Neural progenitor cell (in vitro differentiated cells): Measurements from ENCODE around the gene TKT. TPM values are rescaled to one million over a fixed set of nuclear protein-coding genes. Genes with fewer than 3 reads are reported as not detected.
A peak's percentile ranks its signal among the peaks of the same experiment; 100 is the strongest.

ENCODE experiments used
- DNase-seq: peaks from one replicate; pipeline ENCODE4 v3.0.0-alpha.2; 2016; ENCODE audit warnings: low spot score
- H2AFZ ChIP-seq: fragments of 200-600 bp; sonication (generic); replicated peaks from 2 replicates; pipeline ENCODE4 v1.6.1; 2016; ENCODE audit warnings: antibody characterized with exemption
- H3F3A ChIP-seq: fragments of 200-600 bp; sonication (generic); 2 replicates; pipeline ENCODE4 v1.6.1; 2016; ENCODE audit warnings: antibody characterized with exemption, low read depth
- H3K27ac ChIP-seq: fragments of 200-600 bp; sonication (generic); 2 replicates; pipeline ENCODE4 v1.5.1; 2016; ENCODE audit warnings: mild to moderate bottlenecking
- H3K27me3 ChIP-seq: fragments of 200-600 bp; sonication (generic); 2 replicates; pipeline ENCODE4 v1.6.1; 2016; ENCODE audit warnings: mild to moderate bottlenecking, moderate library complexity
- H3K36me3 ChIP-seq: fragments of 200-600 bp; sonication (generic); 2 replicates; pipeline ENCODE4 v1.5.1; 2016
- H3K4me1 ChIP-seq: fragments of 200-600 bp; sonication (generic); 2 replicates; pipeline ENCODE4 v1.6.1; 2016; ENCODE audit warnings: mixed run types
- H3K4me2 ChIP-seq: fragments of 200-600 bp; sonication (generic); 2 replicates; pipeline ENCODE4 v1.6.1; 2016
- H3K4me3 ChIP-seq: fragments of 200-600 bp; sonication (generic); 2 replicates; pipeline ENCODE4 v1.5.1; 2016
- H3K79me2 ChIP-seq: fragments of 200-600 bp; sonication (generic); 2 replicates; pipeline ENCODE4 v1.6.1; 2016; ENCODE audit warnings: low read depth
- H3K9ac ChIP-seq: fragments of 200-600 bp; sonication (generic); 2 replicates; pipeline ENCODE4 v1.6.1; 2016
- H3K9me3 ChIP-seq: fragments of 200-600 bp; sonication (generic); 2 replicates; pipeline ENCODE4 v1.5.1; 2016; ENCODE audit warnings: low read depth
- H4K20me1 ChIP-seq: fragments of 200-600 bp; sonication (generic); 2 replicates; pipeline ENCODE4 v1.6.1; 2016; ENCODE audit warnings: low read depth
- H3K27ac Mint-ChIP-seq: 3 replicates; pipeline ENCODE4 v1.8.0; 2021; ENCODE audit warnings: mixed read lengths
- H3K27me3 Mint-ChIP-seq: 2 replicates; pipeline ENCODE4 v1.8.0; 2022; ENCODE audit warnings: low read depth, mild to moderate bottlenecking, inconsistent platforms, moderate library complexity, mixed read lengths; ENCODE audit not compliant: insufficient read depth
- H3K36me3 Mint-ChIP-seq: 3 replicates; pipeline ENCODE4 v1.8.0; 2021; ENCODE audit warnings: mixed read lengths
- H3K4me1 Mint-ChIP-seq: 3 replicates; pipeline ENCODE4 v1.8.0; 2021; ENCODE audit warnings: mixed read lengths
- H3K4me3 Mint-ChIP-seq: 3 replicates; pipeline ENCODE4 v1.8.0; 2021; ENCODE audit warnings: mild to moderate bottlenecking, moderate library complexity, mixed read lengths
- H3K9me3 Mint-ChIP-seq: 3 replicates; pipeline ENCODE4 v1.8.0; 2020; ENCODE audit warnings: mixed read lengths
- CTCF ChIP-seq: fragments of 200-600 bp; sonication (generic); IDR thresholded peaks from 2 replicates; pipeline ENCODE4 v1.5.1; 2017; ENCODE audit warnings: antibody characterized with exemption, mild to moderate bottlenecking
- EZH2 ChIP-seq: fragments of 200-600 bp; sonication (generic); IDR thresholded peaks from 2 replicates; pipeline ENCODE4 v1.6.1; 2017; ENCODE audit warnings: antibody characterized with exemption, mild to moderate bottlenecking, moderate library complexity
- EZH2phosphoT487 ChIP-seq: fragments of 200-600 bp; sonication (generic); IDR thresholded peaks from 2 replicates; pipeline ENCODE4 v1.6.1; 2017; ENCODE audit warnings: antibody characterized with exemption
- total RNA-seq: library from RNA; depleted of rRNA; stranded (reverse); fragments of >200 nt; gene quantifications from 2 replicates; pipeline ENCODE4 v1.2.3, GENCODE V29; 2015; ENCODE audit warnings: low replicate concordance

The TKT gene
- total RNA-seq, 1 donor from 2014 or later, result 292 TPM

- H3F3A ChIP-seq, result no peaks in the 10 kb centered on the region
- DNase-seq, result no peak
- H3K9ac ChIP-seq, result no peak overlapping the region
- no peaks in the 10 kb centered on the region for H3K4me1 ChIP-seq
- H3K27ac Mint-ChIP-seq, result no peak overlapping the region
- H3K27me3 ChIP-seq, result no peaks in the 10 kb centered on the region
- peaks cover 16% of the 10 kb centered on the region for H3K36me3 Mint-ChIP-seq
- no peaks in the 10 kb centered on the region for H3K9me3 Mint-ChIP-seq
- no peak overlapping the region for H3K4me3 ChIP-seq
- H3K4me3 Mint-ChIP-seq, result no peak overlapping the region
- H3K79me2 ChIP-seq, result no peaks in the 10 kb centered on the region
- TF ChIP-seq EZH2phosphoT487 (no peak), CTCF (no peak), EZH2 (no peak)
- peaks cover under 1% of the 10 kb centered on the region for H3K27me3 Mint-ChIP-seq
- no peaks in the 10 kb centered on the region for H3K9me3 ChIP-seq
- no peak overlapping the region for H3K27ac ChIP-seq
- peaks cover 7% of the 10 kb centered on the region for H3K4me1 Mint-ChIP-seq
- H2AFZ ChIP-seq, result no peak overlapping the region
- no peaks in the 10 kb centered on the region for H3K36me3 ChIP-seq
- peaks cover 16% of the 10 kb centered on the region for H4K20me1 ChIP-seq
- H3K4me2 ChIP-seq, result no peak overlapping the region
Observed at GRCh38 chr3:53234130-53234840, 21.5 kb downstream of the TKT start.

- no peak for DNase-seq
- H3K27ac Mint-ChIP-seq, result no peak overlapping the region
- H3K36me3 ChIP-seq, result no peaks in the 10 kb centered on the region
- H3K27me3 ChIP-seq, result no peaks in the 10 kb centered on the region
- no peak overlapping the region for H3K9ac ChIP-seq
- peaks cover 3% of the 10 kb centered on the region for H3K27me3 Mint-ChIP-seq
- no peaks in the 10 kb centered on the region for H3K4me1 ChIP-seq
- no peak overlapping the region for H3K4me2 ChIP-seq
- peaks cover 9% of the 10 kb centered on the region for H4K20me1 ChIP-seq
- no peak overlapping the region for H3K4me3 ChIP-seq
- no peak overlapping the region for H3K4me3 Mint-ChIP-seq
- H2AFZ ChIP-seq, result no peak overlapping the region
- H3K27ac ChIP-seq, result no peak overlapping the region
- no peak for TF ChIP-seq CTCF
- no peak for TF ChIP-seq EZH2
- no peak for TF ChIP-seq EZH2phosphoT487
- no peaks in the 10 kb centered on the region for H3F3A ChIP-seq
- H3K9me3 ChIP-seq, result no peaks in the 10 kb centered on the region
- peaks cover 5% of the 10 kb centered on the region for H3K4me1 Mint-ChIP-seq
- H3K9me3 Mint-ChIP-seq, result no peaks in the 10 kb centered on the region
- no peaks in the 10 kb centered on the region for H3K79me2 ChIP-seq
- H3K36me3 Mint-ChIP-seq, result peaks cover 13% of the 10 kb centered on the region
Observed at GRCh38 chr3:53232641-53233377, 23.0 kb downstream of the TKT start.

- no peak overlapping the region for H2AFZ ChIP-seq
- TF ChIP-seq CTCF (peak; percentile 15), EZH2 (no peak)
- H3K4me1 ChIP-seq, result no peaks in the 10 kb centered on the region
- Mint-ChIP-seq H3K4me1 (peaks cover 5% of the 10 kb centered on the region), H3K27me3 (peaks cover 3% of the 10 kb centered on the region), H3K36me3 (peaks cover 15% of the 10 kb centered on the region), H3K9me3 (no peaks in the 10 kb centered on the region), H3K27ac (no peak overlapping the region), H3K4me3 (no peak overlapping the region)
- no peaks in the 10 kb centered on the region for H3F3A ChIP-seq
- H3K9me3 ChIP-seq, result no peaks in the 10 kb centered on the region
- H3K36me3 ChIP-seq, result no peaks in the 10 kb centered on the region
- no peak overlapping the region for H3K4me3 ChIP-seq
- DNase-seq, result no peak
- H3K79me2 ChIP-seq, result no peaks in the 10 kb centered on the region
- H3K27ac ChIP-seq, result no peak overlapping the region
- H3K9ac ChIP-seq, result no peak overlapping the region
- no peaks in the 10 kb centered on the region for H3K27me3 ChIP-seq
- no peak overlapping the region for H3K4me2 ChIP-seq
- peaks cover 9% of the 10 kb centered on the region for H4K20me1 ChIP-seq
Observed at GRCh38 chr3:53231532-53232511, 24.0 kb downstream of the TKT start.
